Heart right ventricle (tissue), 16 donors: ENCODE data around the gene TTLL9. TPM values are rescaled to one million over a fixed set of nuclear protein-coding genes. Genes with fewer than 3 reads are reported as not detected.

Experiments
- ATAC-seq, 8 donors: fragments of 200-7000 bp; cut with Tn5 transposase; one replicate each; pipeline ENCODE4 v1.9.1; 2020; ENCODE audit warnings: mild to moderate bottlenecking in 8 of 8, moderate library complexity in 8 of 8, moderate number of reproducible peaks in 1 of 8
- DNase-seq, 2 donors: peaks; one replicate each; pipeline ENCODE4 v3.0.0-alpha.2; 2020
- H3K27ac ChIP-seq, 10 donors: fragments of 200-600 bp; sonication (generic) in 2 of 10; one replicate each; pipeline versions ENCODE4 v1.5.0 to v1.8.0; 2020 to 2022; ENCODE audit warnings: mild to moderate bottlenecking in 3 of 10
- H3K27me3 ChIP-seq, 7 donors: fragments of 200-600 bp; one replicate each; pipeline ENCODE4 v1.8.0; 2021 to 2022; ENCODE audit warnings: mild to moderate bottlenecking in 2 of 7
- H3K36me3 ChIP-seq, 9 donors: fragments of 200-600 bp; sonication (generic) in 1 of 9; one replicate each; pipeline versions ENCODE4 v1.5.0 to v1.8.0; 2020 to 2022; ENCODE audit warnings: mild to moderate bottlenecking in 2 of 9
- H3K4me1 ChIP-seq, 9 donors: fragments of 200-600 bp; sonication (generic) in 1 of 9; one replicate each; pipeline versions ENCODE4 v1.5.0 to v1.8.0; 2020 to 2022; ENCODE audit warnings: mild to moderate bottlenecking in 4 of 9
- H3K4me3 ChIP-seq, 10 donors: fragments of 200-600 bp; sonication (generic) in 2 of 10; one replicate each; pipeline versions ENCODE4 v1.5.0 to v1.8.0; 2020 to 2022; ENCODE audit warnings: mild to moderate bottlenecking in 7 of 10, moderate library complexity in 2 of 10
- H3K9me3 ChIP-seq, 11 donors: fragments of 200-600 bp in 10 of 11; sonication (generic) in 2 of 11; one replicate each; pipeline versions ENCODE4 v1.5.0 to v1.8.0; 2013 to 2022; ENCODE audit warnings: mild to moderate bottlenecking in 2 of 11, control low read depth in 1 of 11, moderate library complexity in 1 of 11
- CTCF ChIP-seq, 9 donors: fragments of 200-600 bp; sonication (generic) in 2 of 9; IDR thresholded peaks; one replicate each; pipeline versions ENCODE4 v1.5.0 to v1.8.0; 2021 to 2022; ENCODE audit warnings: antibody characterized with exemption in 9 of 9, mild to moderate bottlenecking in 5 of 9, moderate library complexity in 1 of 9
- WGBS, 2 donors: extraction: QIAGEN DNeasy Blood & Tissue Kit; methylation state at CpG; one replicate each; pipeline ENCODE4 v1.1.7; 2013; ENCODE audit warnings: inconsistent platforms in 1 of 2; 5-methylcytosine and 5-hydroxymethylcytosine counted together
- intact Hi-C, 10 donors: fragments of 100-400 bp; cut with DNase I; formaldehyde crosslinking; loops; one replicate each; pipeline versions ENCODE4 v1.11.1 to v1.14.2; 2022
- polyA plus RNA-seq, 2 donors: library from polyadenylated mRNA; stranded (reverse); fragments of 200-250 nt; gene quantifications; one replicate each; pipeline ENCODE4 v1.2.3, GENCODE V29; 2013
- total RNA-seq, 10 donors: library from RNA; stranded (reverse); fragmentation: NEBNext Ultra II Directional in 3 of 10; extraction: Animal tissue kit (Norgen Biotek cat#: 25700) in 3 of 10; gene quantifications; one replicate each; pipeline versions ENCODE4 v1.2.1 to v1.2.4, GENCODE V29; 2021 to 2023
- donor health status: Arrhythmogenic right ventricular cardiomyopathy.
- donor health status: ischemic (EF 13 %, LVEDD 7.1; RV severe dilation, severe dysfunction).
- donor health status: healthy with polysubstance abuse.
- donor health status: DM: no; HTN: yes; CAD: no.
- donor health status: DM: no; HTN: no; CAD: no.
- donor health status: ischemic (EF 25% LVEDD 6.9; RV normal size, moderate dysfunction).
- donor health status: ischemic (EF 25% LVEDD 5.7; RV mildly dilated, moderate dysfunction).
- donor health status: healthy.
- donor health status: DM: yes; HTN: yes; CAD: no.
- donor health status: Ischemic cardiomyopathy.
- donor health status: ischemic (EF 35%, LVEDD 5.7; RV mildly dilated, moderate dysfunction).
- donor health status: nonischemic (EF 11% LVEDD 7.7; RV severe dilation, severe dysfunction).
- donor health status: DM: yes; HTN: yes; CAD: no.
- donor health status: PGD.
- donor health status: ischemic (EF 29% LVEDD 5.4; RV normal size, mild dysfunction).
- donor health status: nonischemic (EF 23%, LVEDD 6.1; RV moderate dilation, normal function).

Gene TTLL9
- total and polyA plus RNA-seq, 12 donors = 0.03 to 0.15 (median 0.07) TPM; not detected in 9

- no peak for ATAC-seq
- no peak for TF ChIP-seq CTCF (IDR thresholded peaks at IDR 0.05)
- no peak for DNase-seq
- Histone ChIP-seq H3K9me3 (no peaks in the 10 kb centered on the region), H3K36me3 (no peaks in the 10 kb centered on the region), H3K27ac (no peak overlapping the region), H3K4me1 (no peaks in the 10 kb centered on the region), H3K4me3 (no peak overlapping the region), H3K27me3 (no peaks in the 10 kb centered on the region)
- 74 to 83% methylated on average over 5 of the region's 5 CpGs for WGBS, 2 donors
- intact Hi-C loops = no loop called here
These were observed 35.6 kb downstream of the TTLL9 start for GRCh38 chr20:31906001-31906400.

GRCh38 chr20:31907046-31907445 lies 36.6 kb downstream of the TTLL9 start:
- no peaks in the 10 kb centered on the region for H3K27me3 ChIP-seq
- no peaks in the 10 kb centered on the region for H3K36me3 ChIP-seq
- 92 to 95% methylated on average over 5 of the region's 5 CpGs for WGBS, 2 donors
- no peak overlapping the region for H3K4me3 ChIP-seq
- no peak overlapping the region for H3K27ac ChIP-seq
- no peaks in the 10 kb centered on the region for H3K4me1 ChIP-seq
- intact Hi-C loops = no loop called here
- ATAC-seq (no peak), DNase-seq (no peak)
- TF ChIP-seq CTCF (IDR thresholded peaks at IDR 0.05) = no peak
- no peaks in the 10 kb centered on the region for H3K9me3 ChIP-seq

- 67 to 69% methylated on average over 5 of the region's 5 CpGs for WGBS, 2 donors
- Histone ChIP-seq H3K4me1 (no peaks in the 10 kb centered on the region), H3K27ac (no peak overlapping the region), H3K4me3 (no peak overlapping the region), H3K27me3 (no peaks in the 10 kb centered on the region), H3K36me3 (no peaks in the 10 kb centered on the region), H3K9me3 (no peaks in the 10 kb centered on the region)
- TF ChIP-seq CTCF (IDR thresholded peaks at IDR 0.05) = no peak
- DNase-seq (no peak), ATAC-seq (no peak)
- intact Hi-C loops = no loop called here
These were observed 37.6 kb downstream of the TTLL9 start for GRCh38 chr20:31908016-31908415.

GRCh38 chr20:31908424-31908823 lies 38.0 kb downstream of the TTLL9 start:
- Histone ChIP-seq H3K27me3 (no peaks in the 10 kb centered on the region), H3K36me3 (no peaks in the 10 kb centered on the region), H3K4me3 (no peak overlapping the region), H3K4me1 (no peaks in the 10 kb centered on the region), H3K27ac (no peak overlapping the region), H3K9me3 (no peaks in the 10 kb centered on the region)
- intact Hi-C loops = no loop called here
- DNase-seq (no peak), ATAC-seq (no peak)
- 86 to 89% methylated on average over 11 of the region's 11 CpGs for WGBS, 2 donors
- TF ChIP-seq CTCF (IDR thresholded peaks at IDR 0.05) = no peak
